ENCODE measurements around the gene IKZF1. TPM values are rescaled to one million over a fixed set of nuclear protein-coding genes. Genes with fewer than 3 reads are reported as not detected.

The IKZF1 gene
- total RNA-seq, 1 experiment from 2014 or later: 0.77 TPM

GRCh38 chr7:50409856-50410745 is 105.6 kb downstream of the IKZF1 start:
- ChIA-PET CTCF (no interaction called here), POLR2A (interaction anchor here (0.5 kb wide), 1 partner anchor 56 kb away, joined by 4 read pairs; no protein-coding TSS in a partner anchor)
- DNase-seq (ENCODE audit: low read depth, low spot score) (no peak), ATAC-seq (no peak)
- intact Hi-C loops (cut with micrococcal nuclease; ENCODE audit: unreplicated experiment): no loop called here
- no peaks in the 10 kb centered on the region for H3K9me3 ChIP-seq (ENCODE audit: control insufficient read depth, insufficient read depth, low read depth, low read length)
- in situ Hi-C loops (cut with HindIII; ENCODE audit: low pct_unique_long_range_greater_than_20kb, low sequenced_read_pairs): no loop called here
- H3K27me3 ChIP-seq (ENCODE audit: control insufficient read depth, insufficient read depth, low read length): peaks cover under 1% of the 10 kb centered on the region
- no TSS peak for BruUV-seq (replicated peaks)
- H3K27ac ChIP-seq (ENCODE audit: low read length): no peak overlapping the region
- H3K4me1 ChIP-seq (ENCODE audit: control insufficient read depth, insufficient read depth, low read length): no peaks in the 10 kb centered on the region
- H3K36me3 ChIP-seq (ENCODE audit: control insufficient read depth, insufficient read depth, low read length): no peaks in the 10 kb centered on the region
- no peak for TF ChIP-seq REST (IDR thresholded peaks at IDR 0.05; ENCODE audit: insufficient read depth in 1 of 2, low read depth in 2 of 2, low read length in 1 of 2)
- no peak for TF ChIP-seq SIN3A (IDR thresholded peaks at IDR 0.05; ENCODE audit: borderline replicate concordance, insufficient read depth, low read depth, low read length)
- TF ChIP-seq TCF7L2 (IDR thresholded peaks at IDR 0.05; ENCODE audit: low read depth, low read length): no peak
- no peak for TF ChIP-seq CTCF (IDR thresholded peaks at IDR 0.05)
- no peak overlapping the region for H3K4me3 ChIP-seq (ENCODE audit: low read depth in 2 of 2, low read length in 2 of 2)

DNA sequence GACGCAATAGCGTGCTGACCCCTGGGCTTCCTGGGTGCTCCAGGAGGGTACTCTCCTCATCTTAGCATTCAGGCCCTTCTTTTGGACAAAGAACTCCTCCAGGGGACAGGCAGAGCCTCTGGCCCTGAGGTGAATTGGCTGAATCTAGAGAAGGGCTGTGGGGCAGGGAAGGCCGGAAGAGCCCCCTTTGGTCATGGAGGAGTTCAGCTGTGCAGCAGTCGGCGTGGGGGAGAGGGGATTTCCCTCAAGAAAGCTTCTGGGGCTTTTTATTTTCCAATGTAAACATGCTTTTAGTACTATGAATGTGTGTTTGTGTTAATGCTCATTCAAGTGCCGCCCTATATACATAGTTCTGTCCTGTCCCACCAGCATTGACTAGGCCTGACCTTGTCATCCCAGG is 106.8 kb downstream of the IKZF1 start:
- H3K9me3 ChIP-seq (ENCODE audit: control insufficient read depth, insufficient read depth, low read depth, low read length): no peaks in the 10 kb centered on the region
- TF ChIP-seq SIN3A (IDR thresholded peaks at IDR 0.05; ENCODE audit: borderline replicate concordance, insufficient read depth, low read depth, low read length) (no peak), CTCF (IDR thresholded peaks at IDR 0.05) (no peak), TCF7L2 (IDR thresholded peaks at IDR 0.05; ENCODE audit: low read depth, low read length) (no peak), POLR2AphosphoS5 (IDR thresholded peaks at IDR 0.05; ENCODE audit: low read depth, low read length) (no peak), REST (IDR thresholded peaks at IDR 0.05; ENCODE audit: insufficient read depth in 1 of 2, low read depth in 2 of 2, low read length in 1 of 2) (no peak)
- DNase-seq (ENCODE audit: low read depth, low spot score): no peak
- CTCF ChIA-PET: no interaction called here
- no peaks in the 10 kb centered on the region; the same call in 1 of the 2 replicates for H3K27me3 ChIP-seq (ENCODE audit: control insufficient read depth, insufficient read depth, low read length)
- H3K27ac ChIP-seq (ENCODE audit: low read length): no peak overlapping the region
- no TSS peak for BruUV-seq (replicated peaks)
- H3K36me3 ChIP-seq (ENCODE audit: control insufficient read depth, insufficient read depth, low read length): no peaks in the 10 kb centered on the region
- POLR2A ChIA-PET: no interaction called here
- H3K4me1 ChIP-seq (ENCODE audit: control insufficient read depth, insufficient read depth, low read length): no peaks in the 10 kb centered on the region
- ATAC-seq: no peak
- in situ Hi-C loops (cut with HindIII; ENCODE audit: low pct_unique_long_range_greater_than_20kb, low sequenced_read_pairs) (no loop called here), intact Hi-C loops (cut with micrococcal nuclease; ENCODE audit: unreplicated experiment) (no loop called here)
- no peak overlapping the region for H3K4me3 ChIP-seq (ENCODE audit: low read depth in 2 of 2, low read length in 2 of 2)
